ENCODE measurements around the gene HNRNPAB.

DNA sequence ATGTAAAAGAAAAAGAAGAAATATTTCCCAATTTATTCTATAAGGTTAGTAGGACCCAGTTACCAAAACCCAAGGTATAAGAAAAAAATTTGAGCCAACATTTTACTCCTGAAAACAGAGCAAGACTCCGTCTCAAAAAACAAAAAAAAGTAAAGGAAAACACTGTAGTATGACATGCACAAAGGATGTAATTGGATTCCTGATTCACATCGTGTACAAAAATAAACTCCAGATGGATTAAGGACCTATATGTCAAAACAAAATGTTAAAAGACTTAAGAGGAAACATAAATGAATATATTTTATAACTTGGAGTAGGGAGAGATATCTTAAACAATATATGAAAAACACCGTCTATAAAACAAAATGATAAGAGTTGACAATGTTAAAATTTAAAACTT, 14.5 kb downstream of the HNRNPAB start:
- TF ChIP-seq, protein P1, sequence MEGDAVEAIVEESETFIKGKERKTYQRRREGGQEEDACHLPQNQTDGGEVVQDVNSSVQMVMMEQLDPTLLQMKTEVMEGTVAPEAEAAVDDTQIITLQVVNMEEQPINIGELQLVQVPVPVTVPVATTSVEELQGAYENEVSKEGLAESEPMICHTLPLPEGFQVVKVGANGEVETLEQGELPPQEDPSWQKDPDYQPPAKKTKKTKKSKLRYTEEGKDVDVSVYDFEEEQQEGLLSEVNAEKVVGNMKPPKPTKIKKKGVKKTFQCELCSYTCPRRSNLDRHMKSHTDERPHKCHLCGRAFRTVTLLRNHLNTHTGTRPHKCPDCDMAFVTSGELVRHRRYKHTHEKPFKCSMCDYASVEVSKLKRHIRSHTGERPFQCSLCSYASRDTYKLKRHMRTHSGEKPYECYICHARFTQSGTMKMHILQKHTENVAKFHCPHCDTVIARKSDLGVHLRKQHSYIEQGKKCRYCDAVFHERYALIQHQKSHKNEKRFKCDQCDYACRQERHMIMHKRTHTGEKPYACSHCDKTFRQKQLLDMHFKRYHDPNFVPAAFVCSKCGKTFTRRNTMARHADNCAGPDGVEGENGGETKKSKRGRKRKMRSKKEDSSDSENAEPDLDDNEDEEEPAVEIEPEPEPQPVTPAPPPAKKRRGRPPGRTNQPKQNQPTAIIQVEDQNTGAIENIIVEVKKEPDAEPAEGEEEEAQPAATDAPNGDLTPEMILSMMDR (conservative IDR thresholded peaks at IDR 0.05; ENCODE audit: low read depth, low read length) = no peak
- no peak for TF ChIP-seq EZH2 (IDR thresholded peaks at IDR 0.05; ENCODE audit: borderline replicate concordance, low read depth, low read length, poor library complexity, severe bottlenecking)

Measured in A673 (cell line).